ENCODE data around the gene E2F4. TPM values are rescaled to one million over a fixed set of nuclear protein-coding genes. Genes with fewer than 3 reads are reported as not detected.
A peak's percentile ranks its signal among the peaks of the same experiment; 100 is the strongest.

Gene E2F4
- total and polyA plus RNA-seq, 2 of the 13 experiments (the other 11 are each of a cell fraction or from before 2014, with no cell fraction given) = 84.8 to 91.2 TPM

DNA sequence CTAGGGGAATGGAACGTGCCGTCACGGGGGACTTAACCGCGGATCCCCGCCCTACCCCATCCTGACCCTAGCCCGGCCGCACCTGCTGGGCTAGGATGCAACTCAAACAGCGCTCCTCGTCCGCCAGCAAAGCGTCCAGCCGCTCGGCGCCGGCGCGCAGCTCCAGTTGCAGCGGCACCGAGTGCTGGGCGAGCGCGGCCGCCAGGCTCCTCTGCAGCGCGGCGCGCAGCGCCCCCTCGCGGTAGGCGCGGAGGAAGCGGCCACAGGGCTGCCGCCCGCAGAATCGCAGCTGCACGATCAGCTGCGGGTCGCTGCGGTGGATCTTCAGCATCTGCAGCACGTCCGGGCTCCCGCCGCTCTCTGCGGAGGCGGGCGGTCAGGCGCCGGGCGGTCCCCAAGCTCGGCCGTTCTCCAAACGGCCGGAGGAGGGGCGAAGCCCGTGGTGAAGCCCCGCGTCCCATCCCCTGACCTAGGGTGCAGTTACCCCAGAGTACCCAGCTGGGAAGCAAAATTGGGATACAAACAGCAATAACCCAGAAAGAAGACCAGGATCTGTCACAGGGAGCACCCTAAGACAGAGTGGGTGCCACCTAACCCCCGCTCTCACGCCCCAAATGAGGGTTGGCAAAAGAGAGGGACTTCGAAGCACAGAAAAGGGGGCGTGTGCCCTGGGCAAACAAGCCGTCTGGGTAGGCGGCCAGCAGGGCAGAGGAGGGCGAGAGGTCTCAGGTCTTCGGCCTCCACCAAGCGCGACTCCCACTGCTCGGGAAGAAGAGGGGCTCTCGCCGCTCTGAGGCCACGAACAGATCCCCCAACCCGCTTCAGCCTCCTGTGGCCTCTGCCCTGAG lies 36.4 kb upstream of the E2F4 start (continued):
- TF ChIP-seq XRCC5 (optimal IDR thresholded peaks at IDR 0.05; ENCODE audit: low read length) (peak; percentile 92), SRY (CRISPR knock-in tag; IDR thresholded peaks at IDR 0.05) (no peak), ZNF207 (IDR thresholded peaks at IDR 0.05; ENCODE audit: borderline replicate concordance) (no peak), RELA (CRISPR knock-in tag; IDR thresholded peaks at IDR 0.05) (peak; percentile 64; the same call in 1 of the 2 replicates), ZNF441 (CRISPR knock-in tag; IDR thresholded peaks at IDR 0.05; ENCODE audit: borderline replicate concordance) (peak; percentile 72), SNRNP70 (IDR thresholded peaks at IDR 0.05; ENCODE audit: low read depth, low read length) (no peak), PPARG (CRISPR knock-in tag; conservative IDR thresholded peaks at IDR 0.05) (no peak), PAX8 (CRISPR knock-in tag; IDR thresholded peaks at IDR 0.05; ENCODE audit: borderline replicate concordance) (0 out of 2 replicates have a peak, but pooled peaks have one; percentile 58), GZF1 (CRISPR knock-in tag; IDR thresholded peaks at IDR 0.05) (0 out of 2 replicates have a peak, but pooled peaks have one; percentile 40)
- TF ChIP-seq, protein P1, sequence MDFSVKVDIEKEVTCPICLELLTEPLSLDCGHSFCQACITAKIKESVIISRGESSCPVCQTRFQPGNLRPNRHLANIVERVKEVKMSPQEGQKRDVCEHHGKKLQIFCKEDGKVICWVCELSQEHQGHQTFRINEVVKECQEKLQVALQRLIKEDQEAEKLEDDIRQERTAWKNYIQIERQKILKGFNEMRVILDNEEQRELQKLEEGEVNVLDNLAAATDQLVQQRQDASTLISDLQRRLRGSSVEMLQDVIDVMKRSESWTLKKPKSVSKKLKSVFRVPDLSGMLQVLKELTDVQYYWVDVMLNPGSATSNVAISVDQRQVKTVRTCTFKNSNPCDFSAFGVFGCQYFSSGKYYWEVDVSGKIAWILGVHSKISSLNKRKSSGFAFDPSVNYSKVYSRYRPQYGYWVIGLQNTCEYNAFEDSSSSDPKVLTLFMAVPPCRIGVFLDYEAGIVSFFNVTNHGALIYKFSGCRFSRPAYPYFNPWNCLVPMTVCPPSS (IDR thresholded peaks at IDR 0.05) = no peak
- TF ChIP-seq, protein P2, sequence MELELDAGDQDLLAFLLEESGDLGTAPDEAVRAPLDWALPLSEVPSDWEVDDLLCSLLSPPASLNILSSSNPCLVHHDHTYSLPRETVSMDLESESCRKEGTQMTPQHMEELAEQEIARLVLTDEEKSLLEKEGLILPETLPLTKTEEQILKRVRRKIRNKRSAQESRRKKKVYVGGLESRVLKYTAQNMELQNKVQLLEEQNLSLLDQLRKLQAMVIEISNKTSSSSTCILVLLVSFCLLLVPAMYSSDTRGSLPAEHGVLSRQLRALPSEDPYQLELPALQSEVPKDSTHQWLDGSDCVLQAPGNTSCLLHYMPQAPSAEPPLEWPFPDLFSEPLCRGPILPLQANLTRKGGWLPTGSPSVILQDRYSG (CRISPR knock-in tag; IDR thresholded peaks at IDR 0.05) = 0 out of 2 replicates have a peak, but pooled peaks have one; percentile 20
- TF ChIP-seq, protein P3, sequence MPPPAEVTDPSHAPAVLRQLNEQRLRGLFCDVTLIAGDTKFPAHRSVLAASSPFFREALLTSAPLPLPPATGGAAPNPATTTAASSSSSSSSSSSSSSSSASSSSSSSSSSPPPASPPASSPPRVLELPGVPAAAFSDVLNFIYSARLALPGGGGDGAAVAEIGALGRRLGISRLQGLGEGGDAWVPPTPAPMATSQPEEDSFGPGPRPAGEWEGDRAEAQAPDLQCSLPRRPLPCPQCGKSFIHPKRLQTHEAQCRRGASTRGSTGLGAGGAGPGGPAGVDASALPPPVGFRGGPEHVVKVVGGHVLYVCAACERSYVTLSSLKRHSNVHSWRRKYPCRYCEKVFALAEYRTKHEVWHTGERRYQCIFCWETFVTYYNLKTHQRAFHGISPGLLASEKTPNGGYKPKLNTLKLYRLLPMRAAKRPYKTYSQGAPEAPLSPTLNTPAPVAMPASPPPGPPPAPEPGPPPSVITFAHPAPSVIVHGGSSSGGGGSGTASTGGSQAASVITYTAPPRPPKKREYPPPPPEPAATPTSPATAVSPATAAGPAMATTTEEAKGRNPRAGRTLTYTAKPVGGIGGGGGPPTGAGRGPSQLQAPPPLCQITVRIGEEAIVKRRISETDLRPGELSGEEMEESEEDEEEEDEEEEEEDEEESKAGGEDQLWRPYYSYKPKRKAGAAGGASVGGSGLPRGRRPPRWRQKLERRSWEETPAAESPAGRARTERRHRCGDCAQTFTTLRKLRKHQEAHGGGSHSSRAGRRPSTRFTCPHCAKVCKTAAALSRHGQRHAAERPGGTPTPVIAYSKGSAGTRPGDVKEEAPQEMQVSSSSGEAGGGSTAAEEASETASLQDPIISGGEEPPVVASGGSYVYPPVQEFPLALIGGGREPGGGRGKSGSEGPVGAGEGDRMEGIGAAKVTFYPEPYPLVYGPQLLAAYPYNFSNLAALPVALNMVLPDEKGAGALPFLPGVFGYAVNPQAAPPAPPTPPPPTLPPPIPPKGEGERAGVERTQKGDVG (CRISPR knock-in tag; IDR thresholded peaks at IDR 0.05; ENCODE audit: borderline replicate concordance) = no peak
- TF ChIP-seq, protein P4, sequence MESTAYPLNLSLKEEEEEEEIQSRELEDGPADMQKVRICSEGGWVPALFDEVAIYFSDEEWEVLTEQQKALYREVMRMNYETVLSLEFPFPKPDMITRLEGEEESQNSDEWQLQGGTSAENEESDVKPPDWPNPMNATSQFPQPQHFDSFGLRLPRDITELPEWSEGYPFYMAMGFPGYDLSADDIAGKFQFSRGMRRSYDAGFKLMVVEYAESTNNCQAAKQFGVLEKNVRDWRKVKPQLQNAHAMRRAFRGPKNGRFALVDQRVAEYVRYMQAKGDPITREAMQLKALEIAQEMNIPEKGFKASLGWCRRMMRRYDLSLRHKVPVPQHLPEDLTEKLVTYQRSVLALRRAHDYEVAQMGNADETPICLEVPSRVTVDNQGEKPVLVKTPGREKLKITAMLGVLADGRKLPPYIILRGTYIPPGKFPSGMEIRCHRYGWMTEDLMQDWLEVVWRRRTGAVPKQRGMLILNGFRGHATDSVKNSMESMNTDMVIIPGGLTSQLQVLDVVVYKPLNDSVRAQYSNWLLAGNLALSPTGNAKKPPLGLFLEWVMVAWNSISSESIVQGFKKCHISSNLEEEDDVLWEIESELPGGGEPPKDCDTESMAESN (CRISPR knock-in tag; conservative IDR thresholded peaks at IDR 0.05) = peak; percentile 91
- TF ChIP-seq, protein P5, sequence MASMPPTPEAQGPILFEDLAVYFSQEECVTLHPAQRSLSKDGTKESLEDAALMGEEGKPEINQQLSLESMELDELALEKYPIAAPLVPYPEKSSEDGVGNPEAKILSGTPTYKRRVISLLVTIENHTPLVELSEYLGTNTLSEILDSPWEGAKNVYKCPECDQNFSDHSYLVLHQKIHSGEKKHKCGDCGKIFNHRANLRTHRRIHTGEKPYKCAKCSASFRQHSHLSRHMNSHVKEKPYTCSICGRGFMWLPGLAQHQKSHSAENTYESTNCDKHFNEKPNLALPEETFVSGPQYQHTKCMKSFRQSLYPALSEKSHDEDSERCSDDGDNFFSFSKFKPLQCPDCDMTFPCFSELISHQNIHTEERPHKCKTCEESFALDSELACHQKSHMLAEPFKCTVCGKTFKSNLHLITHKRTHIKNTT (CRISPR knock-in tag; IDR thresholded peaks at IDR 0.05) = no peak
- TF ChIP-seq, protein P6, sequence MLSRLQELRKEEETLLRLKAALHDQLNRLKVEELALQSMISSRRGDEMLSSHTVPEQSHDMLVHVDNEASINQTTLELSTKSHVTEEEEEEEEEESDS (CRISPR knock-in tag; IDR thresholded peaks at IDR 0.05; ENCODE audit: borderline replicate concordance) = no peak
- TF ChIP-seq, protein P7, sequence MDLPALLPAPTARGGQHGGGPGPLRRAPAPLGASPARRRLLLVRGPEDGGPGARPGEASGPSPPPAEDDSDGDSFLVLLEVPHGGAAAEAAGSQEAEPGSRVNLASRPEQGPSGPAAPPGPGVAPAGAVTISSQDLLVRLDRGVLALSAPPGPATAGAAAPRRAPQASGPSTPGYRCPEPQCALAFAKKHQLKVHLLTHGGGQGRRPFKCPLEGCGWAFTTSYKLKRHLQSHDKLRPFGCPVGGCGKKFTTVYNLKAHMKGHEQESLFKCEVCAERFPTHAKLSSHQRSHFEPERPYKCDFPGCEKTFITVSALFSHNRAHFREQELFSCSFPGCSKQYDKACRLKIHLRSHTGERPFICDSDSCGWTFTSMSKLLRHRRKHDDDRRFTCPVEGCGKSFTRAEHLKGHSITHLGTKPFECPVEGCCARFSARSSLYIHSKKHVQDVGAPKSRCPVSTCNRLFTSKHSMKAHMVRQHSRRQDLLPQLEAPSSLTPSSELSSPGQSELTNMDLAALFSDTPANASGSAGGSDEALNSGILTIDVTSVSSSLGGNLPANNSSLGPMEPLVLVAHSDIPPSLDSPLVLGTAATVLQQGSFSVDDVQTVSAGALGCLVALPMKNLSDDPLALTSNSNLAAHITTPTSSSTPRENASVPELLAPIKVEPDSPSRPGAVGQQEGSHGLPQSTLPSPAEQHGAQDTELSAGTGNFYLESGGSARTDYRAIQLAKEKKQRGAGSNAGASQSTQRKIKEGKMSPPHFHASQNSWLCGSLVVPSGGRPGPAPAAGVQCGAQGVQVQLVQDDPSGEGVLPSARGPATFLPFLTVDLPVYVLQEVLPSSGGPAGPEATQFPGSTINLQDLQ (CRISPR knock-in tag; IDR thresholded peaks at IDR 0.05) = no peak
